GM21528 (cell line): Measurements from ENCODE around the gene RAB11FIP3.

Experiments used
- ATAC-seq: cut with Tn5 transposase; IDR thresholded peaks from one replicate; pipeline ENCODE4 v1.9.1; 2021; ENCODE audit warnings: mild to moderate bottlenecking, moderate library complexity; ENCODE audit not compliant: unreplicated experiment, low FRiP score

RAB11FIP3 gene

DNA sequence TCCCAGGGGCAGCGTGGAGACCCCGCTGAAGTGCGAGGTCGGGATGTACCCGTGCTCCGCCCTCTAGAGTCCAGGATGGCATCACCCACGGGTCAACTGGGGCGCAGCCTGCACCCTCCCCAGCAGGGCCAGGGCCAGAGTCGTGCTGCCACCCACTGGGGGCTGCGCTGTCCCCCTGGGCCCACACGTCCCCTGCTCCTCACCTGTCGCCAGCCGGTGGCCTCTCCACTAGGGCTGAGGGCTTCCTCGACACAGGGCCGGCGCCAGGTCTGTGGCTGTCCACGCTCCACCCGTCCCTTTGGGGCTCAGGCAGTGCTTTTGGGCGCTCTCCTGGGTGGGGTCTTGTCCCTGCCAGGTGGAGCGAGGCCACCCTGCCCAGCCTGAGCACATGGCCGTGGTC lies 123.1 kb downstream of the RAB11FIP3 start:
- ATAC-seq, result no peak

DNA sequence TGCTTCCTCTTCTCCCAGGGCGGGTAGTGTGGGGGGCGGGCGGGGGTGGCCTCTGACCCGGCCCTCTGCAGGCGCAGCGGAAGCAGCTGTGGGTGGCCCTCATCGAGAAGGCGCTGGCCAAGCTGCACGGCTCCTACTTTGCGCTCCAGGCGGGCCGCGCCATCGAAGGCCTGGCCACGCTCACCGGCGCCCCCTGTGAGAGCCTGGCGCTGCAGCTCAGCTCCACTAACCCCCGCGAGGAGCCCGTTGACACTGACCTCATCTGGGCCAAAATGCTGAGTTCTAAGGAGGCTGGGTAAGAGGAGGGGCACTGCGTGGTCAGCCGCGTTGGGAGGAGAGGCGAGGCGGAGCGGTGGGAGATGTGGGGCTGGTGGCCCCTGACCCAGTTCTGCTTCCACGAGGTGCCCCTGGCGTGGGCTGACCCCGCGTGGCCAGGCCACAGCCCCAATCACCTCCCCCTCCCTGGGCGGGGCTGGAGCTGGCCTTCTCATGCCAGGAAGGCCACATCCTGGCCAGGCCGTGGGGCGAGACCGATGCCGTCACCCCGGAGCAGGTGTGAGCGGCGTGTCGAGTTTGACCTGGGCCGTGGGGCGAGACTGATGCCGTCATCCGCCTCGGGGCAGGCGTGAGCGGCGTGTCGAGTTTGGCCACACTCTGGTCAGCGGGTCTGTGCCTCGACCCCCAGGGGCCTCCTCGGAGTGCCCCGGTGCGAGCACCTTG lies 124.3 kb downstream of the RAB11FIP3 start:
- ATAC-seq, result no peak

DNA sequence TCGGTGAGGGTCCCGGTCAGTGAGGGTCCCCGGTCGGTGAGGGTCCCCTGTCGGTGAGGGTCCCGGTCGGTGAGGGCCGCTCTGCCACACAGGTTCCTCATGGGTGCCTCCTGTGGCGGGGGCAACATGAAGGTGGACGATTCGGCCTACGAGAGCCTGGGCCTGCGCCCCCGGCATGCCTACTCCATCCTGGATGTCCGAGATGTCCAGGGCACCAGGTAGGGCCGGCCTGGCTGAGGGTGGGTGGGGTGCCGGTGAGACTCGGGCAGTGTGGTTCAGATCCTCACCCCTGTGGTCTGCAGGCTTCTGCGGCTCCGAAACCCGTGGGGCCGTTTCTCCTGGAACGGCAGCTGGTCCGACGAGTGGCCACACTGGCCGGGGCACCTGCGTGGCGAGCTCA lies 125.8 kb downstream of the RAB11FIP3 start:
- no peak for ATAC-seq

DNA sequence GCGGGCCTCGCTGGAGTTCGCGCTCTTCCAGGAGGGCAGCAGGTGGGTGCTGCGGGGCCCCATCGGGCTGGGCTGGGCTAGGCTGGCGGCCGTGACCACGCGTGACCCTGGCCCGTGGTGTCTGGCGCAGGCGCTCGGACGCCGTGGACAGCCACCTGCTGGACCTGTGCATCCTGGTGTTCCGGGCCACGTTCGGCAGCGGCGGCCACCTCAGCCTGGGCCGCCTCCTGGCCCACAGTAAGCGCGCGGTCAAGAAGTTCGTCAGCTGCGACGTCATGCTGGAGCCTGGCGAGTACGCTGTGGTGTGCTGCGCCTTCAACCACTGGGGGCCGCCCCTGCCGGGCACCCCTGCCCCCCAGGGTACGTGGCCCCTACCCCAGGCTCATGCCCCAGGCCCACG lies 126.7 kb downstream of the RAB11FIP3 start:
- ATAC-seq, result no peak

DNA sequence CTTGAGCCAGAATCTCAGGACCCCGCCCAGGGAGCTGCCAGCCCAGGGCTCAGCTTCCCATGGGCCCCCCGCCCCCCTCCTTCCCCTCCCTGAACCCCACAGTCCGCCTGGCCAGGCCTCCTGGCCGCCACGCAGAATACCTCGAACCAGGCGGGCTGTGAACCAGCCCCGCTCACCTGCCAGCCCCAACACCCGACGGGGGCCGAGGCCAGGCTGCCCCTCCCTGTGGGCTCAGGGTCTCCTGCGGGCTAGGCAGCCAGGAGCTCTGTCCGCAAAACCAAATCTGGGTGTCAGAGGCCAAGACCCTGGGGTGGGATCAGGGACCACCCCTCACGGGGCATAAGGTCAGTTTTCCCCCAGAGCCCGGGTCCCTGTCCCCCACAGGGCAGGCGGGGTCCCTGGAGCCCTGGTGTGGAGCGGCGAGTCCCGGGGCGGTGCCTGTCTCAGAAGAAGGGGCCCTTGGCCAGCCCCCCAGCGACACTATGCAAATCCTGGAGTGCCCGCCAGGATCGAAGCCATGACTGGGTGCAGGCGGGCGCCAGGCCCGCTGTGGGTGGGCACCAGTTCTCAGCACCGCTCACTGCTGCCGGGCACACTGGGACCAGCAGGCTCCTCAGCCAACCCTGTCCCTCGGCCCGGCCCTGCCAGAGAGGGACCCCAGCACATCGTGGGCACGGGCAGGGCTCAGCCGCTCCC lies 128.3 kb downstream of the RAB11FIP3 start:
- no peak for ATAC-seq

DNA sequence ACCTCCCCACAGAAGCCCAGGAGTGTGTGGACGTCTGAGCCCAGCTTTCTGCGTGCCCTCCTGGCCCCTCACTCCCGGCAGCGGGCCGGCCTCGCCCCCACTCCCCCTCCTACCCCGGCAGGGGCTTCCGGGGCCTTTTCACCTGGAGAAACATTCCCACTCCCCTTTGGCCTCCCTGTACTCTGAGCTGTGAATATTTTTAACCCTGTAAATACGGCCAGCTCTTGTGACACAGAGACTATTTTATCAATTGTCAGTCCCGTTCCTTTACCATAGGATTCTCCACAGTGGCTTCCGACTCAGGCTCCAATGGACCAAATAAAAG lies 128.8 kb downstream of the RAB11FIP3 start:
- ATAC-seq, result no peak

DNA sequence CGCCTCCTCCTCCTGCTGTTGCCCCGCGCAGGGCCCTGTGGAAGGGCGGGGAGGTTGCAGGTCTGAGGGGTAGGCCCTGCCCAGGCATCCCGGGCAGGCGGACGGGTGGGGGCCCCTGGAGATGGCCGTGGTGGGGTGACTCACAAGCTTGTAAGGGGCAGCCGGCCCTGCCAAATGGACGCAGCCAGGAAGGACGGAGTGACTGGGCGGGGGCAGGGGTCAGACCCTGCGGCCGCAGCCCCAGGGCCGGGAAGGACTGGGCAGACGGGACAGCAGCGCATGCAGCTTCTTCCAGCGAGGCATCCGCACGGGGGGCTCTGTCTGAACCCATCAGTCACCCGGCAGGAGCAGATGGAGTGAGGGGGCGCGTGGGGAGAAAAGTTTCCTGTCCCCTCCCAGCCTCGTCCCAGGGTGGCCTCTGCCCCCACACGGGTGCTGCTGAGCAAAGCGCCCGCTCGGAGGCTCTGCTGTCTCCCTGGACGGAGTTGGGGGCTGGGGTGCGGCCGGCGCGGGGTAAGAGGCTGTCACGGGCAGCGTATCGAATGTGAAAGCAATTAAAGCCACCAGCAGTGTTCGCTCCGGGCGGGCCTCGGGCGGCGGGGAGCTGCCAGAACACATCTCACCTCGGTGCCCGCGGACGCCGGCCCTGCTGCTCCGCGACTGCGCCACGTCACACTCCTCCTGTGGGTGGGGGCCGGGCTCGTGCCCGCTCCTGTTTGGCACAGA lies 129.4 kb downstream of the RAB11FIP3 start:
- ATAC-seq, result no peak

DNA sequence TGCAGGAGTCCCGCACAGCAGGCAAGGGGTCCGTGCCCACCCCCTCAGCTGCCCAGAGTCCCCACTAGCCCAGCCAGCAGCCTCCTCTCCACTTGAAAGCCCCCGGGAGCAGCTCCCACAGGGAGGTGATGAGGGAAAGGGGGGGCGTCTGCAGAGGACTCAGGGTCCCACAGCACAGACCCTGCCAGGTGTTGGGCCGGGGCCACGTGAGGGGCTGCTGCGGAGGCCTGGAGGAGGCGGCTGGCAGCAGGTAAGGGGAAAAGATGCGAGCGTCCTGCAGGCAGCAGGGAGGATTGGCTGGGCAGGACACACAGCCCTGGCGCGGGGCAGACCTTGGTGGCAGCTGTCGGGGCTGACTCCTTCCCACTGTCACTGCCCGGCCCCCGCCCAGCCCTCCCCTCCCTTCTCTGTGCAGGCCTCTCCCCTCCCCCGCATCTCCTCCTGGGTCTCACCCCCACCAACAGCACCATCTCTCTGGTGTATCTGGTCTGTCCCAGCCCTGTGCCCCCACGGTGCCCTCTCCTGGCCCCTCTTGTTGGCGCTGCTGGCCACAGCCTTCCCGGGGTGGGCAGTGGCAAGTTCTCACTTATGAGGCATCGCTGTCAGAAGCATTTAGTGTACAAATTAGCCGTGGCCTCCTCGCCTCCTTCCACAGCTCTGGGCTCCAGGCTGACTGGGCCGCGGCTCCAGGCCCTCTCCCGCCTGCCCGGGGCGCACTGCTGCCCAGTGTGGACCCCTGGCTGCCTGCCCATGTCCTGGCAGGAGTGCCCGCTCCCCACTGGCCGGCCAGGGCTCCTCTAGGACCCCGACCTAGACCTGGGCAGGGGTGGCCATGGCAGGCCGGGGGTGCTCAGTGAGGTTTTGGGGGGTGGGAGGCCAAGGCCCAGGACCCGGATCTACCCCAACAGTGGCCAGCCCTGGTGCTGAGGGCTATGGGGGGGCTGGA lies 130.4 kb downstream of the RAB11FIP3 start:
- no peak for ATAC-seq

DNA sequence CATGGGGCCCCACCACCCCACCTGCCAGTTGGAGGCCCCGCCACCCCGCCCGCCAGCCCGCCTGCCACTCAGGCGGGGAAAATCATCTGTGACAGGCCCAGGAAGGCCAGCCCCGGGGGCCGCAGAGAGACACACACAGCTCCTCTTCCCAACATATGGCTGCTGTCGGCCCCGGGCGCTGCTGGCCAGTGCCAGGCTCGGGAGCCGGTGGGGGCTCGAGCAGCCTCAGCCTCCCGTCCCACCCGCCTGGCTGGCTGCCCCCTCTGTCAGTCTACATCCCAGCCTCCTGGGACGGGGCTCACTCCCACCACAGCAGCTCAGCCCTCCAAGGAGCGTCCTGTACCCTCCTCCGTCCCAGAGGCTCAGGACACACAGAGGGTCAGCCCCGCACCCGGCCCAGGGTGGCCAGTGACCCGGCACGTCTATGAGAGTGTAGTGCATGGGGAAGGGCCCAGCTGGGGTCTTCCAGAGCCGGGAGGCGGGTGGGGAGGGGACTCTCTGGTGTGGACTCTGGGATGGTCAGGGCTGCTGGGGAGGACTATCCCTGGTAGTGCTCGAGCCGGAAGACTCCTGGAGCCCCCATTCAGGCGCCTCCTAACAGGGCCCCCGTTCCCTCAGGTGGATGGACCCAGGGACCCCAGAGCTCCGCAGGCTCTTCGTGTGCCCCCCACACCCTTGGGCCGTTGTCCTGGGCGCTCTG lies 131.2 kb downstream of the RAB11FIP3 start:
- no peak for ATAC-seq

DNA sequence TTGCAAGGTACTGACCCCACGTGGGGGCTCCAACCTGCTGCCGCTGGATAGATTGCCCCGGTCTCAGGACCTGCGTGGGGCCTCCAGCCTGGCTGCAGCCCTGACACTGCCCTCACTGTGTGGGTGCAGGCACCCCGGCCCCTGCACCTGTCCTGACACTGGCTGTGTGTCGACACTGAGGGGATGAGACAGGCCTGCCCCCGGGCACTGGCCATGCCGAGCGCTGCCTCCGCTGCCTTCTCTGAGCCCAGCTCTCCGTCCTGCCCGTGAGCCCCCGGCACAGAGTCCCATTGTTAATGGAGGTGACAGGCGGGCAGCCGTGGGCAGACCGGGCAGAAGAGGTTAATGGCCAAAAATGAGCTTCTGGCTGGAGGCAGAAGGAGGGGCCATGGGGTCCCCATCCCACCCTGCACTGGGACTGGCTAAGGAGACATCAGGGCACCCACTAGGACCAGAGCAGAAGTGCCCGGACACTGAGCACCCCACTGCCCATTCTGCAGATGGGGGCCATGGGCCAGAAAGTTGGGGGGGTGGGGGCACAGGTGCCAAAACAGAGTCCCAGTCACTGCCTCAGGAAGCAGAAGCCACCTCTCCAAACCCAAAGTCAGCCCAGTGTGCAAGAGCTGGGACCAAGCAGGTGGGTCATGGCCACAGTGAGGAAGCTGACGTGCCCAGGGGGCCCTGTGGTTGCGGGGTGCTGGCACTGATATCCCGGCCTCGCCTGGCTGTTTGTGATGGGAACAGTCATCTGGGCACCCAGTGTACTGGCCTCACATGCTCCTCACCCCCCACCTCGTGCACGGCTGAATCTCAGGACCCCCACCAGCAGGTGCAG lies 132.2 kb downstream of the RAB11FIP3 start:
- ATAC-seq, result no peak

DNA sequence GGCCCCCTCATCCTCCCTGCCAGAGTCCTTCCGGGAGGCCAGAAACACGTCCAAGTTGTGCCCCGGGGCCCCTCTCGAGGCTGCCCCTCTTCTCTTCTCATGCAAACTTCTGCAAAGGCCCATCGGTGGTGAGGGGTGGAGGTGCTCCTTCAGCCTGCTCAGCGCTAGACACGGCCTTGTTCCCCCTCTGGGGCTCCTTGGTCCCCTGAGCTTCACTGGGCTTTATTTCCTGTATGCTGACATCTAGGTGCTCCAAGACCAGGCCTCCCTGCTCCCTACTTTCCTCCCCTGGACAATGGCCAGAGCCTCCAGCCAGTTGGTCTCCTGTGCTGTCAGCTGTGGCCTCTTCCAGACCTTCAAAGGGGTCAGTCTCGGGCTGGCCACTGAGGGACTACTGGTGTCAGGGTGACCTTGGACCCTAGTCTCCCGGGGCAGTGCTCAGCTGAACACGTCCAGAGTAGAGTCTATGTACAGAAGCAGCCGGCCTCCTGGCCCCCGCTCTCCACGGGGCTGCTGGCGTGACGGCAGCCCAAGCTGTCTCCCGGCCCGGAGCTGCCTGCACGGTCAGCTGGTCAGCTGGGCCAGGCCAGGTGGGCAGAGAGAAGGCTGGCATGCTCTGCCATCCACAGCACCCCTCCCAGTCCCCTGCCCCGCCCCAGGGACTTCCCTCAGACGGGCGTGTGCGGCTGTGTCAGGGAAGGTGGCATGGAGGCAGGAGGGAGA lies 133.0 kb downstream of the RAB11FIP3 start:
- ATAC-seq, result no peak

DNA sequence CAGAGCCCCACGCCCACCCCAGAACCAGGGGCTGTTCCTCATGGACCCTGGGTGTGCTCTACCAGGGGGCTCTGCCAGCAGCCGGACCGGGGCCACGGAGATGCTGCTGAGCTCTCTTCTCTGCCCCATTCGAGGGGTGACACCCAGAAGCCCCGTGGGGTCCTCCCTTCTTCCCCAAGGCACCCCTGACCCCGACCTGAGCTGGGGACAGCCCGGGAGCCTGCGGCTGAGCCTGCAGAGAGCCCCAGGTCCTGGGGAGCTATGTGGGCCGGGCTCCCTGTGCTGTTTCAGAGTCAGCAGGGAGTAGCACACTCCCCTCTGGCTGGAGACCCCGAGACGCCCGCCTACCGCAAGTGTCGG lies 133.6 kb downstream of the RAB11FIP3 start:
- ATAC-seq, result no peak

DNA sequence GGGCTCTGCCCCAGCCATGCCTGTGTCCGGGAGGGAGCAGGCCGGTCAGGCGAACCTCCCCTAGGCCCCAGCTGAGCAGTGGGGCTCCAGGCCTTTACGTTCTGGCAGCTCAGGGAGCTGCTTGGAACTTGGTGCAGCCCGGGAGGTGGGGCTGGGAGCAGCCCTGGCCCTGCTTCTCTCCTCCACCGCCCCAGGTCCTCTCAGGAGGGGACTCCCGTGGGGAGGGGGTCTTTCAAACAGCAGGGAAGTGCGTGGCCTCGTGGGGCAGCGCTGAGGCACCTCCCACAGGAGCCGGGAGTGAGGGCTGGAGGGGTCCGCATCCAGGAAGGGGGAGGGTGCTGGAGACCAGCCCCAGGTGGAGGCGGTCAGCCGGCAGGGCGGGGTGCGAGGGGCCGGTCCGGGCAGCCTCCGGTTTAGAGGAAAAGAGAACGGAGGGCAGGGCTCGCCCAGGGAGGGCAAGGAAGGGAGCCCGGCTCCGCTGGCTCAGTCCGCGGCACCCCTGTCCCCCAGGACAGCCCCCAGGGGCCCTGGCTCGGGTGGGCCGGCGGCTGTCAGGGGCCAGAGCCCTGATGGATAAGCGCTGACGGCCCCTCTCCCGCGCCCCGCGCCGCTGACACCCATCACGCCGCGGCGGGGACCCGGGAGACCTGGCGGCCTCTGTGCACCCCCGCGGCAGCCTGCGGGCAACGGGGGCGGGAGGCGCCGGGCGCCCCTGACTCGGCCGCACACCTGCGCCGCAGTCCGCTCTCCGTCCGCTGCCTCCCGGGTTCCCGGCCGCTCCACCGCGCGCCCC lies 134.2 kb downstream of the RAB11FIP3 start:
- ATAC-seq, result no peak

DNA sequence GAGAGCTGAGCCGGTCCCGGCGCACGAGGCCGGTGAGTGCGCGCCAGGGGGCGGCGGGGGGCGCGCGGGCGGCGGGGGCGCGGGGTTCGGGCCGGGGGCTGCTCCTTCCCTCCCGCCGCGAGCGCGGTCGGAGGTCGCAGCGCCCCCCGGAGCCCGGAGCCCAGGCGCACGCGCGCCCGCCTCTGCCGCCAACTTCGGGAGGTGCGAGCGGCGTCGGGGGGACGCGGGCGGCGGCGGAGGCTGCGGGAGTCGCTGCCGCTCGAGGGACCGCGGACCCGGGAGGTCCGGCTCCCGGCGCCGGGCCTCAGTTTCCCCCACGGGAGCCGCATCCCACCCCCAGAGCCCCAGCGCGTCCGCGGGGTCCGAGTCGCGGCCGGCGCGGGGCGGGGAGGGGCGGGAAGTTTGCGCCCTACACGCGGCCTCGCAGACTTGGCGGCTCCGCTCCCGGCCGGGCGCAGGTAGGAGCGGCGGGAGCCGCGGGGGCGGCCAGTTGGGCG lies 134.8 kb downstream of the RAB11FIP3 start, which contains the start of gene PRR35:
Gene PRR35, plus strand, starts transcription at position 191 of the 497 bp plus-strand sequence. CDS start 2,901 bp downstream, outside the sequence.
- no peak for ATAC-seq

DNA sequence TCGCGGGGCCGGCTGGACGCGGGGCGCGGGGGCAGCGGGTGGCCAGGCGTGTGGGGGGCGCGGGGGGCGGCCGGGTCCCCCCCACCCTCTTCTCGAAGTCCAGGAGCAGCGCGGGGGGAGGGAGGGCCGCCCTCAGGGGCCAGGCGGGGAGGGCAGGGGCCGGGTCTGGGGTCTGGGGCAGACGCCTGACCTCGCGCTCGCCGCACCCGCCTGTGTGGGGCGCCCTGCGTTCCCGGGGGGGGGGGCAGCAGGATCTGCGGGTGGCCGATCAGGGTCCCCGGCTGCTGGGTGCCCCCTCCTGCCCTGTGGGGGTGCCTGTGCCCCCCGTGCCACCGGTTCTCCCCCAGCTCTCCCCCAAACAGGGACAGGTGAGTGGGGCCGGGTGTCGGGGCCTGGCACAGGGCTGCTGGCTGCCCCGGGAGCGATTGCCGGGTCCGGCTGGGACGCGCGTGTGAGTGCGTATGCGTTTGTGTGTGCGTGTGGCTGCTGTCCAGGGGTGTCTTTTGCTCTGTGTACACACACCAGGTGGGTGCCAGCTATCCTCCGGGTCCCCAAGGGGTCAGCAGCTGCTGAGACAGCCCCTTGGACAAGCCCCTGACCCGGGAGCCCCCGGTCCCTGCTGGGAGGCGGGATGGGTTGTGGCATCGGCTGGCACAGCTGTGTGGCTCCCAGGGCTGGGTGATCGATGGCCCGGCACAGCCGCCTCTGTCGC lies 135.4 kb downstream of the RAB11FIP3 start:
- ATAC-seq, result no peak

DNA sequence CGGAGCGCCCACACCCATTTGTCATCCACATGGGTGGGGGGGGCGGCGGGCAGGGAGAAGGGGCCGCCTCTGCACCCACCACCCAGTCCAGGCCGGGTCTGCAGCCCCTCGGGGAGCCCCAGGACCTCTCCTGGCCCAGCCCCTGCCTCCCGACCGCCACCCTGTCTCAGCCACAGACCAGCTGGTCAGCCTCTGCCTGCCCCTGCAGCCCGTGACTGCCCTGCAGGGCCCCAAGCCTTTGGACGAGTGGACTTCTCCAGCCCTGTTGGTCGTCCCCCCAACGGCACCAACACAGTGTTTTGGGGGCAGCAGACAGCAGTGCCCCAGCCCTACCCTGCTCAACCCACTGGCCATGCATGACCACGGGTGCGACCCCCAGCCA lies 136.0 kb downstream of the RAB11FIP3 start:
- ATAC-seq, result no peak
